NT2/D1 (cell line): ENCODE measurements around the gene CDK14.

ENCODE experiments used
- YY1 ChIP-seq: IDR thresholded peaks from 2 replicates; pipeline ENCODE4 v1.6.1; 2011; ENCODE audit not compliant: insufficient read length, insufficient read depth
- ZNF274 ChIP-seq: IDR thresholded peaks from 2 replicates; pipeline ENCODE4 v1.6.1; 2011; ENCODE audit warnings: mild to moderate bottlenecking, low read depth, low read length

GRCh38 chr7:91249506-91250233, 653.5 kb downstream of the CDK14 start:
- TF ChIP-seq YY1: no peak
- TF ChIP-seq ZNF274: no peak
